HEK293T (cell line): ENCODE data around the gene EFCAB8.
"Not testable (repeated sequence)": the region's sequence is repeated elsewhere in the genome, so short reads cannot be mapped to it uniquely, and the experiment has no call there.

ENCODE experiments used
- CTCF ChIA-PET: fragments of 350-600 bp; formaldehyde crosslinking; extraction: SDS; loops from one replicate; lab custom pipeline; 2021; ENCODE audit warnings: antibody characterized with exemption, inconsistent platforms; lab: Yijun Ruan, JAX
- POLR2A ChIA-PET: fragments of 350-600 bp; formaldehyde crosslinking; extraction: SDS; loops from one replicate; lab custom pipeline; 2020; ENCODE audit warnings: antibody characterized with exemption, inconsistent platforms; lab: Yijun Ruan, JAX
- DNase-seq: peaks from one replicate; pipeline ENCODE4 v3.0.0; 2012; ENCODE audit warnings: mixed read lengths; ENCODE audit errors: extremely low spot score
- ARNT ChIP-seq: fragments of 450-650 bp; IDR thresholded peaks from 2 replicates; pipeline ENCODE4 v1.6.1; 2017; ENCODE audit warnings: mild to moderate bottlenecking
- BHLHE40 ChIP-seq: fragments of 450-650 bp; IDR thresholded peaks from 2 replicates; pipeline ENCODE4 v1.6.1; 2016; ENCODE audit warnings: mild to moderate bottlenecking, moderate library complexity, borderline replicate concordance
- CTBP1 ChIP-seq: fragments of 450-650 bp; IDR thresholded peaks from 2 replicates; pipeline ENCODE4 v1.6.1; 2016; ENCODE audit warnings: borderline replicate concordance
- ELF4 ChIP-seq: fragments of 450-650 bp; IDR thresholded peaks from 2 replicates; pipeline ENCODE4 v1.6.1; 2017; ENCODE audit warnings: antibody characterized with exemption
- FOXA1 ChIP-seq: fragments of 450-650 bp; IDR thresholded peaks from 2 replicates; pipeline ENCODE4 v1.6.1; 2016; ENCODE audit warnings: mild to moderate bottlenecking
- FOXK2 ChIP-seq: fragments of 450-650 bp; IDR thresholded peaks from 2 replicates; pipeline ENCODE4 v1.6.1; 2016; ENCODE audit warnings: mild to moderate bottlenecking
- FOXM1 ChIP-seq: fragments of 450-650 bp; IDR thresholded peaks from 2 replicates; pipeline ENCODE4 v1.6.1; 2017; ENCODE audit warnings: mild to moderate bottlenecking, borderline replicate concordance
- HDGF ChIP-seq: fragments of 450-650 bp; IDR thresholded peaks from 2 replicates; pipeline ENCODE4 v1.6.1; 2017; ENCODE audit warnings: antibody characterized with exemption, borderline replicate concordance
- L3MBTL2 ChIP-seq: fragments of 450-650 bp; conservative IDR thresholded peaks from 2 replicates; pipeline ENCODE4 v1.6.1; 2016; ENCODE audit warnings: mild to moderate bottlenecking
- LEF1 ChIP-seq: fragments of 450-650 bp; IDR thresholded peaks from 2 replicates; pipeline ENCODE4 v1.6.1; 2017; ENCODE audit warnings: mild to moderate bottlenecking, borderline replicate concordance
- NFRKB ChIP-seq: fragments of 450-650 bp; IDR thresholded peaks from 2 replicates; pipeline ENCODE4 v1.6.1; 2016; ENCODE audit warnings: mild to moderate bottlenecking, moderate library complexity
- PKNOX1 ChIP-seq: fragments of 450-650 bp; IDR thresholded peaks from 2 replicates; pipeline ENCODE4 v1.6.1; 2016
- SP1 ChIP-seq: fragments of 450-650 bp; IDR thresholded peaks from 2 replicates; pipeline ENCODE4 v1.6.1; 2017
- SUZ12 ChIP-seq: fragments of 450-650 bp; IDR thresholded peaks from 2 replicates; pipeline ENCODE4 v1.6.1; 2016; ENCODE audit warnings: mild to moderate bottlenecking
- TARDBP ChIP-seq: fragments of 450-650 bp; IDR thresholded peaks from 2 replicates; pipeline ENCODE4 v1.6.1; 2016
- ZNF384 ChIP-seq: fragments of 450-650 bp; IDR thresholded peaks from 2 replicates; pipeline ENCODE4 v1.6.1; 2016

Gene EFCAB8

GRCh38 chr20:32861446-32861845, 2.7 kb downstream of the EFCAB8 start:
- ChIA-PET POLR2A (no interaction called here), CTCF (no interaction called here)
- no peak for DNase-seq
- TF ChIP-seq LEF1 (no peak), ELF4 (no peak), NFRKB (no peak), FOXM1 (no peak), FOXK2 (no peak), SP1 (no peak), HDGF (no peak), BHLHE40 (no peak), PKNOX1 (no peak), CTBP1 (no peak), L3MBTL2 (no peak), TARDBP (no peak), FOXA1 (no peak), ARNT (no peak), ZNF384 (no peak), SUZ12 (no peak)

GRCh38 chr20:32869562-32869961, 10.8 kb downstream of the EFCAB8 start:
- no peak for DNase-seq
- POLR2A ChIA-PET: no interaction called here
- CTCF ChIA-PET: no interaction called here
- TF ChIP-seq FOXA1 (no peak), FOXM1 (no peak), LEF1 (no peak), BHLHE40 (no peak), ZNF384 (no peak), CTBP1 (no peak), L3MBTL2 (no peak), FOXK2 (no peak), PKNOX1 (no peak), ELF4 (no peak), SP1 (no peak), NFRKB (no peak), SUZ12 (no peak), ARNT (no peak), TARDBP (no peak), HDGF (no peak)

GRCh38 chr20:32870526-32870925, 11.8 kb downstream of the EFCAB8 start:
- DNase-seq, POLR2A ChIA-PET, CTCF ChIA-PET: not testable (repeated sequence)

- POLR2A ChIA-PET: no interaction called here
- no peak for TF ChIP-seq BHLHE40
- TF ChIP-seq ZNF384: no peak
- TF ChIP-seq PKNOX1: no peak
- no peak for TF ChIP-seq CTBP1
- TF ChIP-seq FOXA1: no peak
- no peak for TF ChIP-seq FOXM1
- no peak for TF ChIP-seq L3MBTL2
- TF ChIP-seq LEF1: no peak
- no peak for TF ChIP-seq SP1
- TF ChIP-seq SUZ12: no peak
- no peak for TF ChIP-seq ELF4
- no peak for TF ChIP-seq ARNT
- no peak for TF ChIP-seq FOXK2
- no peak for TF ChIP-seq NFRKB
- no peak for TF ChIP-seq TARDBP
- TF ChIP-seq HDGF: no peak
- no peak for DNase-seq
- CTCF ChIA-PET: no interaction called here
Measured at GRCh38 chr20:32870985-32871384, 12.3 kb downstream of the EFCAB8 start.

GRCh38 chr20:32871627-32872160, 13.0 kb downstream of the EFCAB8 start:
- DNase-seq: no peak
- POLR2A ChIA-PET: no interaction called here
- CTCF ChIA-PET: no interaction called here
- no peak for TF ChIP-seq ARNT
- TF ChIP-seq TARDBP: no peak
- TF ChIP-seq FOXK2: no peak
- TF ChIP-seq FOXM1: no peak
- TF ChIP-seq FOXA1: no peak

GRCh38 chr20:32872266-32872665, 13.5 kb downstream of the EFCAB8 start:
- POLR2A ChIA-PET: no interaction called here
- TF ChIP-seq PKNOX1 (no peak), ARNT (no peak), TARDBP (no peak), LEF1 (no peak), SP1 (no peak), FOXA1 (no peak), ZNF384 (no peak), ELF4 (no peak), FOXM1 (no peak)
- no peak for DNase-seq
- CTCF ChIA-PET: no interaction called here
